WERI-Rb-1 (cell line): Measurements from ENCODE around the gene MIPOL1.
A peak's percentile ranks its signal among the peaks of the same experiment; 100 is the strongest.

Experiments used
- DNase-seq: peaks from one replicate; pipeline ENCODE4 v3.0.0-alpha.2; 2020
- H3K27ac ChIP-seq: fragments of 250-450 bp; sonication (Bioruptor Pico); 2 replicates; pipeline ENCODE4 v1.5.1; 2020; ENCODE audit warnings: mild to moderate bottlenecking, moderate library complexity
- H3K27me3 ChIP-seq: fragments of 250-450 bp; sonication (Bioruptor Pico); 2 replicates; pipeline ENCODE4 v1.5.1; 2021; ENCODE audit warnings: mild to moderate bottlenecking, low read depth, moderate library complexity; ENCODE audit not compliant: insufficient read depth, severe bottlenecking
- H3K36me3 ChIP-seq: fragments of 250-450 bp; sonication (Bioruptor Pico); 2 replicates; pipeline ENCODE4 v1.5.1; 2020; ENCODE audit warnings: mild to moderate bottlenecking, moderate library complexity
- H3K4me3 ChIP-seq: 2 replicates; pipeline ENCODE4 v1.5.1; 2011; ENCODE audit warnings: low read depth, mild to moderate bottlenecking, control low read depth, low read length
- H3K9me3 ChIP-seq: fragments of 250-450 bp; sonication (Bioruptor Pico); 2 replicates; pipeline ENCODE4 v1.5.1; 2021; ENCODE audit warnings: mild to moderate bottlenecking, moderate library complexity; ENCODE audit not compliant: severe bottlenecking
- CTCF ChIP-seq: IDR thresholded peaks from 2 replicates; pipeline ENCODE4 v1.5.1; 2011; ENCODE audit warnings: low read depth, mild to moderate bottlenecking, control low read depth, inconsistent platforms, low read length

The MIPOL1 gene

GRCh38 chr14:37237094-37237493, 39.4 kb downstream of the MIPOL1 start:
- Histone ChIP-seq H3K9me3 (no peaks in the 10 kb centered on the region), H3K27me3 (no peaks in the 10 kb centered on the region), H3K27ac (no peak overlapping the region), H3K4me3 (no peak overlapping the region), H3K36me3 (no peaks in the 10 kb centered on the region)
- TF ChIP-seq CTCF, result no peak
- DNase-seq, result no peak

GRCh38 chr14:37237735-37238200, 40.0 kb downstream of the MIPOL1 start:
- Histone ChIP-seq H3K9me3 (no peaks in the 10 kb centered on the region), H3K36me3 (no peaks in the 10 kb centered on the region), H3K4me3 (no peak overlapping the region), H3K27me3 (no peaks in the 10 kb centered on the region), H3K27ac (no peak overlapping the region)
- no peak for TF ChIP-seq CTCF
- DNase-seq, result no peak

GRCh38 chr14:37241198-37241597, 43.5 kb downstream of the MIPOL1 start:
- no peaks in the 10 kb centered on the region for H3K36me3 ChIP-seq
- TF ChIP-seq CTCF, result no peak
- no peak for DNase-seq
- H3K27ac ChIP-seq, result no peak overlapping the region
- H3K27me3 ChIP-seq, result no peaks in the 10 kb centered on the region
- no peak overlapping the region for H3K4me3 ChIP-seq
- H3K9me3 ChIP-seq, result no peaks in the 10 kb centered on the region

- DNase-seq, result no peak
- Histone ChIP-seq H3K4me3 (no peak overlapping the region), H3K9me3 (no peaks in the 10 kb centered on the region), H3K27me3 (no peaks in the 10 kb centered on the region), H3K36me3 (no peaks in the 10 kb centered on the region), H3K27ac (no peak overlapping the region)
- TF ChIP-seq CTCF, result peak; percentile 24; the same call in 1 of the 2 replicates
These were observed 48.7 kb downstream of the MIPOL1 start for GRCh38 chr14:37246427-37246829.

- Histone ChIP-seq H3K36me3 (no peaks in the 10 kb centered on the region), H3K27ac (no peak overlapping the region), H3K4me3 (no peak overlapping the region), H3K9me3 (no peaks in the 10 kb centered on the region), H3K27me3 (no peaks in the 10 kb centered on the region)
- DNase-seq, result no peak
- no peak for TF ChIP-seq CTCF
These were observed 50.2 kb downstream of the MIPOL1 start for GRCh38 chr14:37247791-37248461.

- H3K36me3 ChIP-seq, result no peaks in the 10 kb centered on the region
- DNase-seq, result no peak
- no peaks in the 10 kb centered on the region for H3K27me3 ChIP-seq
- TF ChIP-seq CTCF, result no peak
- no peaks in the 10 kb centered on the region for H3K9me3 ChIP-seq
- H3K4me3 ChIP-seq, result no peak overlapping the region
- H3K27ac ChIP-seq, result no peak overlapping the region
These were observed 54.0 kb downstream of the MIPOL1 start for GRCh38 chr14:37251775-37252174.
